Upper lobe of left lung (tissue), 4 donors: Measurements from ENCODE around the gene FKBP6.

Experiments used
- EP300 ChIP-seq, 4 donors: sonication (generic); formaldehyde crosslinking; IDR thresholded peaks; one replicate each; pipeline ENCODE4 v1.5.1; 2017; ENCODE audit warnings: antibody characterized with exemption in 4 of 4, control low read depth in 2 of 4
- POLR2A ChIP-seq, 4 donors: fragments of 450-650 bp; IDR thresholded peaks; one replicate each; pipeline ENCODE4 v1.5.1; 2016 to 2017; ENCODE audit warnings: antibody characterized with exemption in 4 of 4, mild to moderate bottlenecking in 2 of 4
- POLR2AphosphoS5 ChIP-seq, 2 donors: sonication (generic); formaldehyde crosslinking; IDR thresholded peaks; one replicate each; pipeline ENCODE4 v1.5.1; 2017; ENCODE audit warnings: antibody characterized with exemption in 2 of 2
- TF ChIP-seq, protein P1 (sequence below), 6 experiments: fragments of 450-650 bp in 4 of 6; fragments of 200-600 bp in 2 of 6; sonication (generic) in 2 of 6; IDR thresholded peaks; one replicate each; pipeline ENCODE4 v1.5.1; 2016 to 2019; ENCODE audit warnings: antibody characterized with exemption in 6 of 6

- TF ChIP-seq, protein P1, sequence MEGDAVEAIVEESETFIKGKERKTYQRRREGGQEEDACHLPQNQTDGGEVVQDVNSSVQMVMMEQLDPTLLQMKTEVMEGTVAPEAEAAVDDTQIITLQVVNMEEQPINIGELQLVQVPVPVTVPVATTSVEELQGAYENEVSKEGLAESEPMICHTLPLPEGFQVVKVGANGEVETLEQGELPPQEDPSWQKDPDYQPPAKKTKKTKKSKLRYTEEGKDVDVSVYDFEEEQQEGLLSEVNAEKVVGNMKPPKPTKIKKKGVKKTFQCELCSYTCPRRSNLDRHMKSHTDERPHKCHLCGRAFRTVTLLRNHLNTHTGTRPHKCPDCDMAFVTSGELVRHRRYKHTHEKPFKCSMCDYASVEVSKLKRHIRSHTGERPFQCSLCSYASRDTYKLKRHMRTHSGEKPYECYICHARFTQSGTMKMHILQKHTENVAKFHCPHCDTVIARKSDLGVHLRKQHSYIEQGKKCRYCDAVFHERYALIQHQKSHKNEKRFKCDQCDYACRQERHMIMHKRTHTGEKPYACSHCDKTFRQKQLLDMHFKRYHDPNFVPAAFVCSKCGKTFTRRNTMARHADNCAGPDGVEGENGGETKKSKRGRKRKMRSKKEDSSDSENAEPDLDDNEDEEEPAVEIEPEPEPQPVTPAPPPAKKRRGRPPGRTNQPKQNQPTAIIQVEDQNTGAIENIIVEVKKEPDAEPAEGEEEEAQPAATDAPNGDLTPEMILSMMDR (IDR thresholded peaks at IDR 0.05) = no peak
- TF ChIP-seq POLR2A (IDR thresholded peaks at IDR 0.05) (no peak), POLR2AphosphoS5 (IDR thresholded peaks at IDR 0.05) (no peak), EP300 (IDR thresholded peaks at IDR 0.05) (no peak)
Measured at GRCh38 chr7:73329861-73330581, 2.1 kb downstream of the FKBP6 start.
